Measurements from ENCODE around the gene SH3RF2.

- TF ChIP-seq, protein P1, sequence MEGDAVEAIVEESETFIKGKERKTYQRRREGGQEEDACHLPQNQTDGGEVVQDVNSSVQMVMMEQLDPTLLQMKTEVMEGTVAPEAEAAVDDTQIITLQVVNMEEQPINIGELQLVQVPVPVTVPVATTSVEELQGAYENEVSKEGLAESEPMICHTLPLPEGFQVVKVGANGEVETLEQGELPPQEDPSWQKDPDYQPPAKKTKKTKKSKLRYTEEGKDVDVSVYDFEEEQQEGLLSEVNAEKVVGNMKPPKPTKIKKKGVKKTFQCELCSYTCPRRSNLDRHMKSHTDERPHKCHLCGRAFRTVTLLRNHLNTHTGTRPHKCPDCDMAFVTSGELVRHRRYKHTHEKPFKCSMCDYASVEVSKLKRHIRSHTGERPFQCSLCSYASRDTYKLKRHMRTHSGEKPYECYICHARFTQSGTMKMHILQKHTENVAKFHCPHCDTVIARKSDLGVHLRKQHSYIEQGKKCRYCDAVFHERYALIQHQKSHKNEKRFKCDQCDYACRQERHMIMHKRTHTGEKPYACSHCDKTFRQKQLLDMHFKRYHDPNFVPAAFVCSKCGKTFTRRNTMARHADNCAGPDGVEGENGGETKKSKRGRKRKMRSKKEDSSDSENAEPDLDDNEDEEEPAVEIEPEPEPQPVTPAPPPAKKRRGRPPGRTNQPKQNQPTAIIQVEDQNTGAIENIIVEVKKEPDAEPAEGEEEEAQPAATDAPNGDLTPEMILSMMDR (IDR thresholded peaks at IDR 0.05), result no peak
- no peak for TF ChIP-seq EZH2 (IDR thresholded peaks at IDR 0.05; ENCODE audit: borderline replicate concordance, insufficient read depth, low read depth, low read length, poor library complexity, severe bottlenecking)
These were observed 9.9 kb downstream of the SH3RF2 start for GRCh38 chr5:145946112-145946861.

Measured in B cell (primary cell).